K562 (cell line): ENCODE data around the gene N4BP2L1. TPM values are rescaled to one million over a fixed set of nuclear protein-coding genes. Genes with fewer than 3 reads are reported as not detected.

ENCODE experiments used
- ATAC-seq: fragments of 200-7000 bp; cut with Tn5 transposase; 3 replicates; pipeline ENCODE4 v1.9.1; 2020; ENCODE audit warnings: moderate library complexity
- BruUV-seq: library from RNA; stranded (reverse); fragments of 400-500 nt; replicated peaks from 2 replicates; lab custom pipeline; 2021; lab: Mats Ljungman, UMichigan
- CTCF ChIA-PET: fragments of 300-600 bp; formaldehyde crosslinking; extraction: SDS; loops from one replicate; lab custom pipeline; 2021; ENCODE audit warnings: low intra/inter-chr PET ratio; lab: Yijun Ruan, JAX
- POLR2A ChIA-PET: fragments of 300-600, 350-650 bp; sonication (Branson Sonifier 250); formaldehyde crosslinking; extraction: SDS; loops from one replicate; lab custom pipeline; 2021; ENCODE audit warnings: antibody characterized with exemption, inconsistent platforms; lab: Yijun Ruan, JAX
- DNase-seq, 4 experiments: peaks; one replicate each; pipeline versions ENCODE4 v3.0.0 to v3.0.0-alpha.2; 2011 to 2018; ENCODE audit warnings: low spot score in 3 of 4, mixed read lengths in 3 of 4; ENCODE audit errors: extremely low read depth in 1 of 4
- FAIRE-seq: peaks from 2 replicates; lab custom pipeline; 2011; peaks lifted over from hg19 to GRCh38; lab: Jason Lieb, UNC
- H2AFZ ChIP-seq: 2 replicates; pipeline ENCODE4 v1.6.0; 2011; ENCODE audit warnings: low read depth, low read length, control low read depth, inconsistent platforms
- H3K27ac ChIP-seq: fragments of 200-600 bp; 3 replicates; pipeline ENCODE4 v1.8.0; 2011; ENCODE audit warnings: low read depth, mild to moderate bottlenecking, control low read depth, inconsistent platforms, low read length, moderate library complexity, mixed read lengths; ENCODE audit errors: extremely low read depth
- H3K27me3 ChIP-seq, 2 experiments: fragments of 300-600 bp in 1 of 2; 2 replicates in 1 of 2; 3 replicates in 1 of 2; pipeline versions ENCODE4 v1.6.0 to v1.8.0; 2011; ENCODE audit warnings: inconsistent platforms in 2 of 2, low read length in 2 of 2, mild to moderate bottlenecking in 1 of 2, mixed read lengths in 1 of 2, moderate library complexity in 1 of 2; ENCODE audit not compliant: control insufficient read depth in 2 of 2, insufficient read depth in 2 of 2
- H3K36me3 ChIP-seq: fragments of 300-600 bp; 3 replicates; pipeline ENCODE4 v1.8.0; 2011; ENCODE audit warnings: mild to moderate bottlenecking, low read length, inconsistent platforms; ENCODE audit not compliant: control insufficient read depth, insufficient read depth
- H3K4me1 ChIP-seq, 2 experiments: fragments of 200-600 bp in 1 of 2; replicated peaks in 1 of 2; 2 replicates in 1 of 2; 3 replicates in 1 of 2; pipeline versions ENCODE4 v1.5.1 to v1.8.0; 2011; ENCODE audit warnings: inconsistent platforms in 2 of 2, low read length in 2 of 2, mild to moderate bottlenecking in 1 of 2, mixed read lengths in 1 of 2, moderate library complexity in 1 of 2; ENCODE audit not compliant: control insufficient read depth in 2 of 2, insufficient read depth in 2 of 2
- H3K4me2 ChIP-seq: 2 replicates; pipeline ENCODE4 v1.6.1; 2011; ENCODE audit warnings: low read length, control low read depth, inconsistent platforms, mixed read lengths; ENCODE audit not compliant: insufficient read depth
- H3K4me3 ChIP-seq: fragments of 200-600 bp; sonication (generic), shearing (Covaris generic); 2 replicates; pipeline ENCODE4 v1.5.1; 2016; ENCODE audit warnings: control low read depth, inconsistent platforms
- H3K79me2 ChIP-seq: fragments of 200-600 bp; 3 replicates; pipeline ENCODE4 v1.8.0; 2011; ENCODE audit warnings: low read length, inconsistent platforms; ENCODE audit not compliant: control insufficient read depth, insufficient read depth
- H3K9ac ChIP-seq, 2 experiments: 2 replicates each; pipeline versions ENCODE4 v1.6.0 to v1.6.1; 2011; ENCODE audit warnings: low read depth in 2 of 2, low read length in 2 of 2, control low read depth in 1 of 2, inconsistent platforms in 1 of 2, mild to moderate bottlenecking in 1 of 2, mixed read lengths in 1 of 2; ENCODE audit not compliant: insufficient read depth in 1 of 2
- H3K9me1 ChIP-seq: one replicate; pipeline ENCODE4 v1.6.0; 2011; ENCODE audit warnings: inconsistent platforms, mild to moderate bottlenecking, low read length, moderate library complexity; ENCODE audit not compliant: control insufficient read depth, insufficient read depth
- H3K9me3 ChIP-seq: replicated peaks from 2 replicates; pipeline ENCODE4 v1.5.1; 2011; ENCODE audit warnings: low read depth, low read length, inconsistent platforms; ENCODE audit not compliant: control insufficient read depth, insufficient read depth
- H4K20me1 ChIP-seq: replicated peaks from 2 replicates; pipeline ENCODE4 v1.6.1; 2011; ENCODE audit warnings: low read length, inconsistent platforms, mixed read lengths; ENCODE audit not compliant: control insufficient read depth, insufficient read depth
- CBX5 ChIP-seq: IDR thresholded peaks from 2 replicates; pipeline ENCODE4 v1.6.1; 2014; ENCODE audit warnings: low read depth, borderline replicate concordance
- EHMT2 ChIP-seq: fragments of 450-650 bp; IDR thresholded peaks from 2 replicates; pipeline ENCODE4 v1.6.1; 2018; ENCODE audit warnings: antibody characterized with exemption
- EWSR1 ChIP-seq: fragments of 450-650 bp; IDR thresholded peaks from 2 replicates; pipeline ENCODE4 v1.6.1; 2018; ENCODE audit warnings: borderline replicate concordance, mild to moderate bottlenecking, low read depth, moderate library complexity; ENCODE audit not compliant: partially characterized antibody
- GABPB1 ChIP-seq: sonication (generic); formaldehyde crosslinking; IDR thresholded peaks from 2 replicates; pipeline ENCODE4 v1.8.0; 2022; ENCODE audit warnings: mild to moderate bottlenecking, missing genetic modification reagents
- PRDM10 ChIP-seq: fragments of 450-650 bp; IDR thresholded peaks from 2 replicates; pipeline ENCODE4 v1.6.1; 2018; ENCODE audit not compliant: partially characterized antibody
- SMC3 ChIP-seq: conservative IDR thresholded peaks from 2 replicates; pipeline ENCODE4 v1.6.1; 2011; ENCODE audit warnings: low read depth, low read length, improper control_type of control experiment; ENCODE audit not compliant: insufficient read depth
- TCFL5 ChIP-seq: fragments of 250-450 bp; sonication (Bioruptor Pico); conservative IDR thresholded peaks from 2 replicates; pipeline ENCODE4 v1.6.1; 2021; ENCODE audit warnings: mild to moderate bottlenecking, moderate library complexity, matching md5 sums
- TRIM28 ChIP-seq: fragments of 450-650 bp; IDR thresholded peaks from 2 replicates; pipeline ENCODE4 v1.6.1; 2017
- ZBTB9 ChIP-seq: fragments of 450-650 bp; formaldehyde crosslinking; IDR thresholded peaks from 2 replicates; pipeline ENCODE4 v1.4.0; 2020; ENCODE audit warnings: mild to moderate bottlenecking, moderate library complexity
- ZNF143 ChIP-seq: sonication (generic); formaldehyde crosslinking; IDR thresholded peaks from 2 replicates; pipeline ENCODE4 v1.9.0; 2022; ENCODE audit warnings: mild to moderate bottlenecking, missing genetic modification reagents
- ZNF507 ChIP-seq: conservative IDR thresholded peaks from 2 replicates; pipeline ENCODE4 v1.6.1; 2017; ENCODE audit warnings: missing genetic modification characterization, missing compliant biosample characterization
- ZNF778 ChIP-seq: fragments of 450-650 bp; formaldehyde crosslinking; IDR thresholded peaks from 2 replicates; pipeline ENCODE4 v1.4.0; 2020; ENCODE audit warnings: mild to moderate bottlenecking, moderate library complexity
- WGBS: fragments of 100-300 bp; shearing (Covaris generic); methylation state at CpG from one replicate; pipeline ENCODE4 v1.1.6; 2016; ENCODE audit warnings: low coverage, mixed read lengths; ENCODE audit not compliant: insufficient coverage; ENCODE audit errors: missing lambda C conversion rate; 5-methylcytosine and 5-hydroxymethylcytosine counted together
- in situ Hi-C: fragments of 300-500 bp; cut with MboI; formaldehyde crosslinking; loops from 4 replicates; pipeline ENCODE4 v1.15.0; 2018; ENCODE audit warnings: inconsistent platforms, mixed read lengths
- intact Hi-C: fragments of 100-400 bp; cut with micrococcal nuclease; formaldehyde crosslinking; loops from 2 replicates; pipeline ENCODE4 v1.14.2; 2022
- polyA plus RNA-seq, 8 experiments: library from polyadenylated mRNA; depleted of rRNA in 4 of 8; stranded (reverse) in 5 of 8; unstranded in 3 of 8; fragments of >200 nt; fragmentation: Nextera tagmentation in 2 of 8; fragmentation: Illumina TruSeq in 1 of 8; extraction: Ambion mirVana in 2 of 8; extraction: Trizol in 1 of 8; gene quantifications; 2 replicates each; pipeline versions ENCODE4 v1.2.1 to v1.2.3, GENCODE V29; 2011 to 2014; ENCODE audit warnings: inconsistent platforms in 1 of 8, missing spikeins in 1 of 8
- total RNA-seq, 7 experiments: library from RNA; depleted of rRNA in 6 of 7; stranded (reverse); fragments of >200 nt in 6 of 7; fragmentation: Illumina TruSeq in 2 of 7; extraction: Trizol in 2 of 7; gene quantifications; 2 replicates each; pipeline versions ENCODE4 v1.2.1 to v1.2.3, GENCODE V29; 2011 to 2021; ENCODE audit warnings: low replicate concordance in 1 of 7
- TF ChIP-seq, protein P1 (sequence below): fragments of 450-650 bp; IDR thresholded peaks from 2 replicates; pipeline ENCODE4 v1.7.0; 2016; ENCODE audit warnings: borderline replicate concordance

Gene N4BP2L1
- total and polyA plus RNA-seq, 9 of the 15 experiments (the other 6 are each of a cell fraction or from before 2014, with no cell fraction given) = 0.06 to 0.33 (median 0.15) TPM; not detected in 1

DNA sequence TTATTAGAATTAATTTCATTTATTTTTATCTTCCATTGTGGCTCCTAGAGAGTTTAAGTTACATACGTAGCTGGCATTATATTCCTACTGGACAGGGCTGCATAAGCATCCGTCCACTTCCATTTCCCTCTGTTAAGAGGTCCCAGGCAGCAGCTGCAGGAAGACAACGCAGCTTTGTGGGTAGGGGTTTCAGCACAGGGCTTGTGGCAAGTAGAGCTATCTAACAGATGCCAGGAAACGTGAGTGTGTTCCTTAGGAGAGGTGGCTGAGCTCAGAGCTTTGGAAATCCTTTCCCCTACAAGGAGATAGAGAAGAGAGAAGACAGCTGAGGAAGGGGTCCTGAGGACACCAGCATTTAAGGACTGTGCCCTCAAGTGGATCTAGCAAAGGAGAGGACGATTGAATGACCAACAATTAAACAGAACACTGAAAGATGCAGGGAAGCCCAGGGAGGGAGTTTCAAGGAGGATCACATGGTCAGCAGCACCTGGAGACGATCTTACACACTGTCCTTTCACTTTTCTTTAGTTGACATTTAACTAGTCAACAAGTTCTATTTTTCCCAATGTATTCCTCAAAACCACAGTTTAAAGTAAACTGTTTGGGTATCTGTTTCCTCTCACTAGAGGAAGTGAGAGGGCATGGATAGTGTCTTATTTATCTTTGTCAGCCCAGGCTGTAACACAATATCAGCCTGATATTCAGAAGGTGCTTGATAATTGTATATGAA, 2.3 kb upstream of the N4BP2L1 start:
- FAIRE-seq (no peak), DNase-seq (no peak), ATAC-seq (no peak)
- H3K27me3 ChIP-seq = no peaks in the 10 kb centered on the region
- H3K4me1 ChIP-seq = no peaks in the 10 kb centered on the region
- H3K9me3 ChIP-seq = no peaks in the 10 kb centered on the region; the same call in none of the 2 replicates
- in situ Hi-C loops (no loop called here), intact Hi-C loops (no loop called here)
- ChIA-PET POLR2A (interaction anchor here (1.0 kb wide), 1 partner anchor 18 kb away, joined by 3 read pairs; no protein-coding TSS in a partner anchor), CTCF (no interaction called here)
- no peak overlapping the region for H3K4me3 ChIP-seq
- H2AFZ ChIP-seq = no peak overlapping the region
- no peak overlapping the region for H3K4me2 ChIP-seq
- H3K79me2 ChIP-seq = no peaks in the 10 kb centered on the region
- no peaks in the 10 kb centered on the region for H4K20me1 ChIP-seq
- no peaks in the 10 kb centered on the region for H3K9me1 ChIP-seq
- H3K36me3 ChIP-seq = no peaks in the 10 kb centered on the region
- no peak overlapping the region for H3K9ac ChIP-seq
- BruUV-seq = no TSS peak
- TF ChIP-seq ZBTB9 (CRISPR knock-in tag) (no peak), PRDM10 (no peak), EWSR1 (no peak), ZNF778 (no peak), TCFL5 (CRISPR knock-in tag) (no peak), SMC3 (no peak), EHMT2 (no peak), CBX5 (no peak), TRIM28 (no peak), GABPB1 (CRISPR knock-in tag) (no peak), ZNF507 (tag) (no peak), ZNF143 (CRISPR knock-in tag) (no peak)
- TF ChIP-seq, protein P1, sequence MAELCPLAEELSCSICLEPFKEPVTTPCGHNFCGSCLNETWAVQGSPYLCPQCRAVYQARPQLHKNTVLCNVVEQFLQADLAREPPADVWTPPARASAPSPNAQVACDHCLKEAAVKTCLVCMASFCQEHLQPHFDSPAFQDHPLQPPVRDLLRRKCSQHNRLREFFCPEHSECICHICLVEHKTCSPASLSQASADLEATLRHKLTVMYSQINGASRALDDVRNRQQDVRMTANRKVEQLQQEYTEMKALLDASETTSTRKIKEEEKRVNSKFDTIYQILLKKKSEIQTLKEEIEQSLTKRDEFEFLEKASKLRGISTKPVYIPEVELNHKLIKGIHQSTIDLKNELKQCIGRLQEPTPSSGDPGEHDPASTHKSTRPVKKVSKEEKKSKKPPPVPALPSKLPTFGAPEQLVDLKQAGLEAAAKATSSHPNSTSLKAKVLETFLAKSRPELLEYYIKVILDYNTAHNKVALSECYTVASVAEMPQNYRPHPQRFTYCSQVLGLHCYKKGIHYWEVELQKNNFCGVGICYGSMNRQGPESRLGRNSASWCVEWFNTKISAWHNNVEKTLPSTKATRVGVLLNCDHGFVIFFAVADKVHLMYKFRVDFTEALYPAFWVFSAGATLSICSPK = no peak
- WGBS = 56% methylated on average over 6 of the region's 6 CpGs
- no peak overlapping the region for H3K27ac ChIP-seq
